ENCODE results near the gene NECAB2.

NECAB2 gene

DNA sequence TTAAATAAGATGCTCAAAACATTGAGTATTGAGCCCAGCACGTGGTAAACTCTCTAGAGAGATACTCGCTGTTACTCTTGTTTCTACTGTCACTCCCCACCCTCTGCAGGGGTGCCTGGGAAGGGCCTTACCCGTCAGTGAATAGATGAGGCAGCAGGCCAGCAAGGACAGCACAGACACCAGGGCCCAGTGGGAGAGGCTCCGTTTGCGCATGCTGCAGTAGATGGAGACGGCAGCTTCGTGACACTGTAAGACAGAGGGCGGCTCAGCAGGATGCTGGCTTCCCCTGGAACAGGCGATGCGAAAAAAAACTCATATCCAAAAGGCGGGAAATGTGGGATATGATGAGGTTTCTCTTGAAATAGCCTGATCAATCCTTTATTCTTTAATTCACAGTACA, 54.6 kb downstream of the NECAB2 start:
- Histone ChIP-seq H3K4me1 (ENCODE audit: control insufficient read depth in 1 of 2, insufficient read depth in 2 of 2, low read length in 2 of 2) (peaks cover 0 to 3% of the 10 kb centered on the region in 2 donors), H3K27ac (ENCODE audit: low read length) (no peak overlapping the region), H3K27me3 (ENCODE audit: low read depth, low read length) (peaks cover 3% of the 10 kb centered on the region), H3K9me3 (ENCODE audit: control insufficient read depth in 1 of 2, low read length in 2 of 2) (peaks cover 0 to 9% of the 10 kb centered on the region in 2 donors), H3K36me3 (ENCODE audit: control insufficient read depth in 1 of 2, insufficient read depth in 2 of 2, low read length in 2 of 2) (no peaks in the 10 kb centered on the region), H3K4me3 (ENCODE audit: low read depth in 1 of 2, low read length in 2 of 2) (no peak overlapping the region)

- H3K36me3 ChIP-seq (ENCODE audit: control insufficient read depth in 1 of 2, insufficient read depth in 2 of 2, low read length in 2 of 2), result no peaks in the 10 kb centered on the region
- no peak overlapping the region for H3K4me3 ChIP-seq (ENCODE audit: low read depth in 1 of 2, low read length in 2 of 2)
- H3K4me1 ChIP-seq (ENCODE audit: control insufficient read depth in 1 of 2, insufficient read depth in 2 of 2, low read length in 2 of 2), result peaks cover 0 to 3% of the 10 kb centered on the region in 2 donors
- H3K9me3 ChIP-seq (ENCODE audit: control insufficient read depth in 1 of 2, low read length in 2 of 2), result peaks cover 0 to 9% of the 10 kb centered on the region in 2 donors
- H3K27ac ChIP-seq (ENCODE audit: low read length), result no peak overlapping the region
- peaks cover 3% of the 10 kb centered on the region for H3K27me3 ChIP-seq (ENCODE audit: low read depth, low read length)
Measured at GRCh38 chr16:84024854-84025253, 56.8 kb downstream of the NECAB2 start.

DNA sequence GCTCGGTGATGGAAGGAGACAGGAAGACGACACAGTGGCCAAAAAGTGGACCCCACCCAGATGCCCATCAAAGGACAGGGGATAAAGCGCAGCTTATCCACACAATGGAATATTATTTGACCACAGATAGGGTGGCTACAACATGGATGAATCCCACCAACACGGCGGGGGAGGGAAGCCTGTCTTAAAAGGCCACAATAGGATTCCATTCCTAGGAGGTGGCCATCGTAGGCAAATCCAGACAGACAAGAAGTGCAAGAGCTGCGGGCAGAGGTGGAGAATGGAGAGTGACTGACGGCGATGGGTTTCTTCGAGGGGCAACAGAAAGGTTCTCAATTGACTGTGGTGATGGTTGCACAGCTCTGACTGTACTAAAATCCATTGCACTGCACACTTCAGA, 58.6 kb downstream of the NECAB2 start:
- H3K4me3 ChIP-seq (ENCODE audit: low read depth in 1 of 2, low read length in 2 of 2), result no peak overlapping the region
- no peak overlapping the region for H3K27ac ChIP-seq (ENCODE audit: low read length)
- peaks cover 3% of the 10 kb centered on the region for H3K27me3 ChIP-seq (ENCODE audit: low read depth, low read length)
- peaks cover 0 to 3% of the 10 kb centered on the region in 2 donors for H3K4me1 ChIP-seq (ENCODE audit: control insufficient read depth in 1 of 2, insufficient read depth in 2 of 2, low read length in 2 of 2)
- H3K36me3 ChIP-seq (ENCODE audit: control insufficient read depth in 1 of 2, insufficient read depth in 2 of 2, low read length in 2 of 2), result no peaks in the 10 kb centered on the region
- no peaks in the 10 kb centered on the region for H3K9me3 ChIP-seq (ENCODE audit: control insufficient read depth in 1 of 2, low read length in 2 of 2)

GRCh38 chr16:84027625-84028024, 59.6 kb downstream of the NECAB2 start:
- no peak overlapping the region for H3K27ac ChIP-seq (ENCODE audit: low read length)
- no peak overlapping the region for H3K4me3 ChIP-seq (ENCODE audit: low read depth in 1 of 2, low read length in 2 of 2)
- H3K27me3 ChIP-seq (ENCODE audit: low read depth, low read length), result peaks cover 3% of the 10 kb centered on the region
- H3K9me3 ChIP-seq (ENCODE audit: control insufficient read depth in 1 of 2, low read length in 2 of 2), result no peaks in the 10 kb centered on the region
- peaks cover 0 to 3% of the 10 kb centered on the region in 2 donors for H3K4me1 ChIP-seq (ENCODE audit: control insufficient read depth in 1 of 2, insufficient read depth in 2 of 2, low read length in 2 of 2)
- no peaks in the 10 kb centered on the region for H3K36me3 ChIP-seq (ENCODE audit: control insufficient read depth in 1 of 2, insufficient read depth in 2 of 2, low read length in 2 of 2)

DNA sequence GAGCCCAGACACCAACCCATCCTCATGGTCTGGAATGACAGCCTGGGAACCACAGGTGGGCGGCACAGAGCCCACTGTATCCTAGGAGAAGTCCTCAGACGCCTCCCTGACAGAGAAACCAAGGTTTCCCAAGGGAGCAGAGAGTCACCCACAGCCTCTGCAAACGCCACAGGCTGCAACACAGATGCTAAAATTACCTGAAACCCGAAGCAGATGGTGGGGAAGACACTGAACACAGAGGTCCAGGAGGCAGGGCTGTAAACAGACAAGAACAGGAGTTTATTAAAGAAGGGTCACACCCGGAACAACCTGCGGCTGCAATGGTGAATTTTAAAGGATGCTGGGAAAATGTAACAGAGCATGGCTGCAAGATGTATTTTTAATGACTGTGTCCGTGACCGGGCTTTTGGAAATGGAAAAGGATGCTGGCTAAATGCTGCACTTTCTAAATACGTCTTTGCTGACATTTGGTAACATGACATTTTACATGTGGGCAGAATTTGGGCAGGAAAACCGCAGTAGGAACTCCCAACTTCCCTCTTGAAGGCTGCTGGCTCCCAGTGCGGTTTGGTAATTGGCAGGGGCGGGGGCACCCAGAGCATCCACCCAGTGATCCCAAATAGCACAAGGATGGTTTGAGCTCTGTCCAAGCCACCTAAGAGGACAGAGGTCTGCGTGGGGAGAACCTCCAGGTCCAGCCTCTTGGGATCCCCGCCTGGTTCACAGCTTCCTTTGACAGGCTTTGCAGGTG, 61.4 kb downstream of the NECAB2 start:
- H3K9me3 ChIP-seq (ENCODE audit: control insufficient read depth in 1 of 2, low read length in 2 of 2), result no peaks in the 10 kb centered on the region
- no peaks in the 10 kb centered on the region for H3K36me3 ChIP-seq (ENCODE audit: control insufficient read depth in 1 of 2, insufficient read depth in 2 of 2, low read length in 2 of 2)
- H3K27ac ChIP-seq (ENCODE audit: low read length), result no peak overlapping the region
- peaks cover 3% of the 10 kb centered on the region for H3K27me3 ChIP-seq (ENCODE audit: low read depth, low read length)
- H3K4me1 ChIP-seq (ENCODE audit: control insufficient read depth in 1 of 2, insufficient read depth in 2 of 2, low read length in 2 of 2), result no peaks in the 10 kb centered on the region
- no peak overlapping the region for H3K4me3 ChIP-seq (ENCODE audit: low read depth in 1 of 2, low read length in 2 of 2)

DNA sequence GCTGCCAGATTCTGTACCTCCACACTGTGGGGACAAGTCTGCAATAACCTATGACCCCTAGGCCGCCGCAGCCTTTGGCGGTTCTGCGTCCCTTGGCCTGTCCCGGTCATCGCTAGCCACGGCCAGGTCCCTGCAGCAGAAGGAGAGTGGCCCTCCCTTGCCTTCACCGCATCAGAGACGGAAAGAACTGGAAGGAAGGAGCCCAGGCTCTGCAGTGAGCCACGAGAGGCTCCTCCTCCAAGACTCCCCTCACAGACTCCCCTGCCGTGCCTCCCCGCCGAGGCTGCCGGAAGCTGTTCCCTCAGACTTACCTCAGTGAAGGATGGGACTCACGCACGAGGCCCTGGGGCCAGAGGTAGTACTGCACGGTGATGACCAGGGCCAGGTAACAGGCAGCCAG, 63.5 kb downstream of the NECAB2 start:
- Histone ChIP-seq H3K36me3 (ENCODE audit: control insufficient read depth in 1 of 2, insufficient read depth in 2 of 2, low read length in 2 of 2) (no peaks in the 10 kb centered on the region), H3K4me3 (ENCODE audit: low read depth in 1 of 2, low read length in 2 of 2) (no peak overlapping the region), H3K9me3 (ENCODE audit: control insufficient read depth in 1 of 2, low read length in 2 of 2) (peaks cover 0 to 8% of the 10 kb centered on the region in 2 donors), H3K27ac (ENCODE audit: low read length) (no peak overlapping the region), H3K27me3 (ENCODE audit: low read depth, low read length) (peaks cover 2% of the 10 kb centered on the region), H3K4me1 (ENCODE audit: control insufficient read depth in 1 of 2, insufficient read depth in 2 of 2, low read length in 2 of 2) (no peaks in the 10 kb centered on the region)

DNA sequence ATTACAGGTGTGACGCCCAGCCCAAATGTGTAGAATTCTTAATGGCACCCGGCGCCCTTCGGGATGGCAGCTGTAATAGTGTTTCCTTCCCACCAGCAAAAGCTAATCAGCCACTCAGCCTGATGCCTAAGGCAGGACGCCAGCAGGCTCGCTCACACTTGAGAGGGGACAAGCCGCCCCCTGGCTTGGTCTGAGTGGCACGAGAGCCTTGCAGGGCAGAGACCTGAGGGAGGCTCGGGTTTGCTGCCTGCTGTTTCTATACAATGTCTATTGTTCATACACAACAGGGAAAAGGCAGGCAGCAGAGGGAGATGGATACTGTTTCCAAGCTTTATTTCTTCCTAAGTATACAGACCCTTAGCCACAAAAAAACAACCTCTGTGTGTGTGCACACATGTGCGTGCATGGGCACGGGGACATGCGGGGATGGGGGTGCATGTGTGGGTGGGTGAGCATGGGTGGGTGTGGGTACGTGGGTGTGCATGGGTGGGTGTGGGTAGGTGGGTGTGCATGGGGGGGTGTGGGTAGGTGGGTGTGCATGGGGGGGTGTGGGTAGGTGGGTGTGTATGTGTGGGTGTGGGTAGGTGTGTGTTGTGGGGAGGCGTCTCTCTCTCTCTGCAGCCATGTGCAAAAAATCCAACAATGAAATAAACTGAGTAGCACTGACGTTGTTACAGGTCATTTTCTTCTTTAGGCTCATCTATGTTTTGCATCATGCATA, 64.6 kb downstream of the NECAB2 start:
- Histone ChIP-seq H3K36me3 (ENCODE audit: control insufficient read depth in 1 of 2, insufficient read depth in 2 of 2, low read length in 2 of 2) (no peaks in the 10 kb centered on the region), H3K27me3 (ENCODE audit: low read depth, low read length) (no peaks in the 10 kb centered on the region), H3K4me3 (ENCODE audit: low read depth in 1 of 2, low read length in 2 of 2) (no peak overlapping the region), H3K9me3 (ENCODE audit: control insufficient read depth in 1 of 2, low read length in 2 of 2) (peaks cover 0 to 8% of the 10 kb centered on the region in 2 donors), H3K4me1 (ENCODE audit: control insufficient read depth in 1 of 2, insufficient read depth in 2 of 2, low read length in 2 of 2) (no peaks in the 10 kb centered on the region), H3K27ac (ENCODE audit: low read length) (no peak overlapping the region)

DNA sequence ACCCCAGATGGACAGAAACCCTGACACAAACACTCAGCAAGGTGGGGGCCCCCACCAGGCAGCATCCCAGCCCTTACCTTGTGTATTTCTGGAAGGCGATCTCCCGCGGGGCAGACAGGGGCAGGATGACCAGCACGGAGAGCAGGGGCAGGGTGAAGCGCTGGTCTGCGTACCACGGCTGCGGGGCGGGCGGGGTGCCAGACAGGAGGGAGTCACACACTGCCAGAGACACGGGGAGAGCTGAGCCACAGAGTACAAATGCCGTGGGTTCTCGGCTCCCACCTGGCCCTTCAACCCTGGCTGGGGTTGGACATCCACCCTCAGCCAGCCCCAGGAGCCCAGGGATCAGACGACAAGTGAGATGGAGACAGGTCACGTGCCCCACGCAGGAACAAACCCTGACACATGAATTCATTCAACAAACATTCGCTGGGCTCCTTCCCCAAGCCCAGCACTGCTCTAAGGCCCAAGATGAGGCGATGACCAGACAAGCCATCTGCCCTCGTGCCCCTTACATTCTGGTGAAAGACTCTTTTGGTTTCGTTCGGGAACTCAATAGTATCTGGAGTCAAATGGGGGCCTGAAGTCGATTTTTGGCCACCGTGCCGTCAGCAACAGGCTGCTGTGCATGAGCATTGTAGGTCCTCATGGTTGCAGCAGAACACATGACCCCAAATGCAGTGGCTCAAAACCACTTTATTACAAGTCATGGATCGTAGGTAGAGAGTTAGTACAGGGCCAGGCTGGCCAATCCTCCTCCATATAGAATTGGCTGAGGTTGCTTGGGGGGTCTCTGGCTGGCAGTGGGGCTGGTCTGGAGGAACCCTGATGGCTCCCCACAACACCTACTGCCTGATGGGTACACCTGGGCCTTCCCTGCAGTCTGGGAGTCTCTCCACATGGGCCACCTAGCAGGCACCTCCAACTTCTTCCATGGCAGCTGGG, 65.5 kb downstream of the NECAB2 start:
- Histone ChIP-seq H3K4me1 (ENCODE audit: control insufficient read depth in 1 of 2, insufficient read depth in 2 of 2, low read length in 2 of 2) (no peaks in the 10 kb centered on the region), H3K27ac (ENCODE audit: low read length) (no peak overlapping the region), H3K4me3 (ENCODE audit: low read depth in 1 of 2, low read length in 2 of 2) (no peak overlapping the region), H3K36me3 (ENCODE audit: control insufficient read depth in 1 of 2, insufficient read depth in 2 of 2, low read length in 2 of 2) (no peaks in the 10 kb centered on the region), H3K27me3 (ENCODE audit: low read depth, low read length) (no peaks in the 10 kb centered on the region), H3K9me3 (ENCODE audit: control insufficient read depth in 1 of 2, low read length in 2 of 2) (peaks cover 0 to 8% of the 10 kb centered on the region in 2 donors)

DNA sequence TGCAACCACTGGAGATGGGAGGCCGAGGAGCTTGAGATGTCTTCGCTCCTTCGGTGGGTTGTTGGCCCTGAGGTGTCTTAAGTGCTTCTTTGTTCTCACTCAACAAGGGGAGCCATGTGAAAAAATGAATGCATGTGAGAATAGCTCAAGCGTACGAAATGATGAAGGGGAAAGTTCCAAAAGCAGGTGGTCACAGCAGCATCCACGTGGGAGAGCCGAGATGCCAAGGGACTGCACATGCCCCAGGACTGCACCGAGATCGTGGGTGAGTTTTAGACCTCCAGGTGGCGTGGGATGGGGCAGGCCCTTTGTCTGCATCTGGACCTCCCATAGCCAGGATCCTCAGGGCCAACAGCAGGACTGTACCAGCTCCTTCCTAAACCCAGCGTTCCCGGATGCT, 66.5 kb downstream of the NECAB2 start:
- no peak overlapping the region for H3K4me3 ChIP-seq (ENCODE audit: low read depth in 1 of 2, low read length in 2 of 2)
- no peaks in the 10 kb centered on the region for H3K27me3 ChIP-seq (ENCODE audit: low read depth, low read length)
- H3K36me3 ChIP-seq (ENCODE audit: control insufficient read depth in 1 of 2, insufficient read depth in 2 of 2, low read length in 2 of 2), result no peaks in the 10 kb centered on the region
- no peak overlapping the region for H3K27ac ChIP-seq (ENCODE audit: low read length)
- H3K4me1 ChIP-seq (ENCODE audit: control insufficient read depth in 1 of 2, insufficient read depth in 2 of 2, low read length in 2 of 2), result no peaks in the 10 kb centered on the region
- H3K9me3 ChIP-seq (ENCODE audit: control insufficient read depth in 1 of 2, low read length in 2 of 2), result peaks cover 0 to 8% of the 10 kb centered on the region in 2 donors

DNA sequence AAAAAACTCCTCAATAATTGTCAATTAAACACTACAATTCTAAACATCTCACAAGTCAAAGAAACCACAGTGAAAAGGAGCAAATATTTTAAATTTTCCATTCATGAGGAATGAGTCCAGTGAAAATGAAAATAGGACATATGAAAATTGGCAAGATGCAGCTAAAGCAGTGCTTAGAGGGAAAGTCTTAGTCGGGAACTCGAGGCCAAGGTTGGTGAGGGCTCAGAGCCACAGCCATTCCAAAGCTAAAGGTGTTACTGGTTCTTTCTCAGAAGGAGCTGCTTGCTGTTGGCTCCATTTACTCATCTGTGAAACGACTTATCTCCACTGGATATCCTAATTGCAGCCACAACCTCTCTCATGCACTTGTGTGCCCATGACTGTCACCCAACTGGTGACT, 68.1 kb downstream of the NECAB2 start:
- Histone ChIP-seq H3K36me3 (ENCODE audit: control insufficient read depth in 1 of 2, insufficient read depth in 2 of 2, low read length in 2 of 2) (no peaks in the 10 kb centered on the region), H3K9me3 (ENCODE audit: control insufficient read depth in 1 of 2, low read length in 2 of 2) (peaks cover 0 to 8% of the 10 kb centered on the region in 2 donors), H3K27me3 (ENCODE audit: low read depth, low read length) (peaks cover 5% of the 10 kb centered on the region), H3K4me3 (ENCODE audit: low read depth in 1 of 2, low read length in 2 of 2) (no peak overlapping the region), H3K27ac (ENCODE audit: low read length) (no peak overlapping the region), H3K4me1 (ENCODE audit: control insufficient read depth in 1 of 2, insufficient read depth in 2 of 2, low read length in 2 of 2) (no peaks in the 10 kb centered on the region)

DNA sequence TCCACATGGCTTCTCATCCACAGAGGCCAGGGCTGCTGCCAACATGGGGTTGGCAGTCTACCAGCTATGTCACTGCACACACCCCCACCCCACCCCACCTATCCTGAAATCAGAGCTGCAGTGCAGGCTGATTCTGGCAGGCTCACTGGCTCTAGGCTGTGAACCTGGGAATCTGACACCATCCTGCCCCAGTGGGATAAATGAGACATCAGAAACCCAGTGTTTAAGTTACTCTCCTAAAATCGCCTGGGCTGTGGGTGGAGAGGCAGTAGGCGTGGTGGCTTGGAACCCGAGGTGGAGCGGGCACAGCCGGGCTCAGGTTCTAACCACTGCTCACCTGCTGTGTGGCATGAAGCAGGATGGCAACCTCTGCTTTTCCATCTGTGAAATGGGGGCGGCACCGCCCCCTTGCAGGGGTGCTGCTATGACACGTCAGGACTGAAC, 69.0 kb downstream of the NECAB2 start:
- H3K9me3 ChIP-seq (ENCODE audit: control insufficient read depth in 1 of 2, low read length in 2 of 2), result peaks cover 0 to 8% of the 10 kb centered on the region in 2 donors
- peaks cover 5% of the 10 kb centered on the region for H3K27me3 ChIP-seq (ENCODE audit: low read depth, low read length)
- no peaks in the 10 kb centered on the region for H3K36me3 ChIP-seq (ENCODE audit: control insufficient read depth in 1 of 2, insufficient read depth in 2 of 2, low read length in 2 of 2)
- no peak overlapping the region for H3K4me3 ChIP-seq (ENCODE audit: low read depth in 1 of 2, low read length in 2 of 2)
- H3K27ac ChIP-seq (ENCODE audit: low read length), result no peak overlapping the region
- no peaks in the 10 kb centered on the region for H3K4me1 ChIP-seq (ENCODE audit: control insufficient read depth in 1 of 2, insufficient read depth in 2 of 2, low read length in 2 of 2)

Measured in muscle layer of duodenum (tissue), 2 donors.